ENCODE measurements around the gene TYROBP.

- TF ChIP-seq, protein P1, sequence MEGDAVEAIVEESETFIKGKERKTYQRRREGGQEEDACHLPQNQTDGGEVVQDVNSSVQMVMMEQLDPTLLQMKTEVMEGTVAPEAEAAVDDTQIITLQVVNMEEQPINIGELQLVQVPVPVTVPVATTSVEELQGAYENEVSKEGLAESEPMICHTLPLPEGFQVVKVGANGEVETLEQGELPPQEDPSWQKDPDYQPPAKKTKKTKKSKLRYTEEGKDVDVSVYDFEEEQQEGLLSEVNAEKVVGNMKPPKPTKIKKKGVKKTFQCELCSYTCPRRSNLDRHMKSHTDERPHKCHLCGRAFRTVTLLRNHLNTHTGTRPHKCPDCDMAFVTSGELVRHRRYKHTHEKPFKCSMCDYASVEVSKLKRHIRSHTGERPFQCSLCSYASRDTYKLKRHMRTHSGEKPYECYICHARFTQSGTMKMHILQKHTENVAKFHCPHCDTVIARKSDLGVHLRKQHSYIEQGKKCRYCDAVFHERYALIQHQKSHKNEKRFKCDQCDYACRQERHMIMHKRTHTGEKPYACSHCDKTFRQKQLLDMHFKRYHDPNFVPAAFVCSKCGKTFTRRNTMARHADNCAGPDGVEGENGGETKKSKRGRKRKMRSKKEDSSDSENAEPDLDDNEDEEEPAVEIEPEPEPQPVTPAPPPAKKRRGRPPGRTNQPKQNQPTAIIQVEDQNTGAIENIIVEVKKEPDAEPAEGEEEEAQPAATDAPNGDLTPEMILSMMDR (conservative IDR thresholded peaks at IDR 0.05 in 1 of 2, IDR thresholded peaks at IDR 0.05 in 1 of 2; ENCODE audit: extremely low read depth in 1 of 2, insufficient read depth in 1 of 2, low read depth in 1 of 2, low read length in 2 of 2), result no peak
- TF ChIP-seq EZH2 (IDR thresholded peaks at IDR 0.05; ENCODE audit: borderline replicate concordance, low read length), result no peak
Measured at GRCh38 chr19:35901055-35901644, 6.9 kb downstream of the TYROBP start.
